Neural crest cell (in vitro differentiated cells): Measurements from ENCODE around the gene LRRC8B. TPM values are rescaled to one million over a fixed set of nuclear protein-coding genes. Genes with fewer than 3 reads are reported as not detected.

Experiments
- DNase-seq: peaks from one replicate; pipeline ENCODE4 v3.0.0; 2021; ENCODE audit warnings: low read depth, mixed read lengths, low spot score
- H3K27ac Mint-ChIP-seq: one replicate; pipeline ENCODE4 v1.8.0; 2021; ENCODE audit warnings: mild to moderate bottlenecking, mixed read lengths; ENCODE audit not compliant: unreplicated experiment
- H3K27me3 Mint-ChIP-seq: 2 replicates; pipeline ENCODE4 v1.8.0; 2021; ENCODE audit warnings: low read depth, mild to moderate bottlenecking, mixed read lengths
- H3K36me3 Mint-ChIP-seq: 2 replicates; pipeline ENCODE4 v1.8.0; 2021; ENCODE audit warnings: low read depth, mild to moderate bottlenecking, mixed read lengths
- H3K4me1 Mint-ChIP-seq: 2 replicates; pipeline ENCODE4 v1.8.0; 2021; ENCODE audit warnings: mixed read lengths
- H3K4me3 Mint-ChIP-seq: one replicate; pipeline ENCODE4 v1.8.0; 2021; ENCODE audit warnings: mild to moderate bottlenecking, mixed read lengths
- H3K9me3 Mint-ChIP-seq: 2 replicates; pipeline ENCODE4 v1.8.0; 2021; ENCODE audit warnings: mixed read lengths
- total RNA-seq: library from RNA; stranded (reverse); gene quantifications from 2 replicates; pipeline ENCODE4 v1.2.1, GENCODE V29; 2021
- TF ChIP-seq, protein P1 (sequence below): fragments of 200-600 bp; sonication (generic); conservative IDR thresholded peaks from 2 replicates; pipeline ENCODE4 v1.5.0; 2021; ENCODE audit warnings: antibody characterized with exemption, mild to moderate bottlenecking

Gene LRRC8B
- total RNA-seq, 1 donor from 2014 or later = 21.7 TPM

DNA sequence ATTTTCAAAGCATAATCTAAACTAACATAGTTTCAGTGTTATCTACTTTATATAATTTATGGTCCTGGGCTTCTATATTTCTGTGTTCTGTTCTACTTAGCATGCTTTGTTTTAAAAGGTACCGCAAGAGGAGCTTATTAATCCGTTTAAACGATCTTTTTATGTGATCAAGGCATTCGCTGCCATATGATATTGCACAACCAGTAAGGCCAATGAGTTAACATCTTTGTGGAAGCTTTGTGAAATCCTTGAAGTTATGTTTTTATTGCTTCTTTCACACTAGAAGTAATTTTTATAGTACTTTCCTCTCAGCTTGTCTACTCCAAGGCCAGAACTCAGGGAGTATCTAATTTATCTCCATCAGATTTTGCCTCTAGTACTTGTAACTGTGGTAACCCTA lies 117.2 kb downstream of the LRRC8B start:
- H3K27me3 Mint-ChIP-seq = no peaks in the 10 kb centered on the region
- H3K4me3 Mint-ChIP-seq = no peak overlapping the region
- H3K27ac Mint-ChIP-seq = no peak overlapping the region
- H3K9me3 Mint-ChIP-seq = peaks cover 6% of the 10 kb centered on the region
- DNase-seq = no peak
- no peaks in the 10 kb centered on the region for H3K4me1 Mint-ChIP-seq
- TF ChIP-seq, protein P1, sequence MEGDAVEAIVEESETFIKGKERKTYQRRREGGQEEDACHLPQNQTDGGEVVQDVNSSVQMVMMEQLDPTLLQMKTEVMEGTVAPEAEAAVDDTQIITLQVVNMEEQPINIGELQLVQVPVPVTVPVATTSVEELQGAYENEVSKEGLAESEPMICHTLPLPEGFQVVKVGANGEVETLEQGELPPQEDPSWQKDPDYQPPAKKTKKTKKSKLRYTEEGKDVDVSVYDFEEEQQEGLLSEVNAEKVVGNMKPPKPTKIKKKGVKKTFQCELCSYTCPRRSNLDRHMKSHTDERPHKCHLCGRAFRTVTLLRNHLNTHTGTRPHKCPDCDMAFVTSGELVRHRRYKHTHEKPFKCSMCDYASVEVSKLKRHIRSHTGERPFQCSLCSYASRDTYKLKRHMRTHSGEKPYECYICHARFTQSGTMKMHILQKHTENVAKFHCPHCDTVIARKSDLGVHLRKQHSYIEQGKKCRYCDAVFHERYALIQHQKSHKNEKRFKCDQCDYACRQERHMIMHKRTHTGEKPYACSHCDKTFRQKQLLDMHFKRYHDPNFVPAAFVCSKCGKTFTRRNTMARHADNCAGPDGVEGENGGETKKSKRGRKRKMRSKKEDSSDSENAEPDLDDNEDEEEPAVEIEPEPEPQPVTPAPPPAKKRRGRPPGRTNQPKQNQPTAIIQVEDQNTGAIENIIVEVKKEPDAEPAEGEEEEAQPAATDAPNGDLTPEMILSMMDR = no peak
- peaks cover 7% of the 10 kb centered on the region for H3K36me3 Mint-ChIP-seq

DNA sequence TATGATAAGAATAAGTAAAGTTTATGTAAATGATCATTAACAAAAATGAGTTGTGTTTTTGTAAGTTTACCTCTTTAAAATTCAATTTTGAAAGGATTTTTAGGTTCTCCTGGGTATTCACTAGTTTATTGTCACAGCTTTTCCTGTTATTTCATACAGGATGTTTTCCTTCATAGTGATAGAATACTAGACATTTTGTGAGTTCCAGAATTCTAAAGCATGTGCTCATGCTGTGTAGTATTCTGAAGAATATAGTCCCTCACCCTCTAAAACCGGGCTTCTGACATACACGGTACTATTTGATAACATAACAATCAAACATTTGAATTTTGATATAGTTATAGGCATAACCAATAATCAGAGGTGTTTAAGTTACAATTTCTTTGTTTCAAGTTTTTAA lies 118.9 kb downstream of the LRRC8B start:
- TF ChIP-seq, protein P1 = no peak
- peaks cover 9% of the 10 kb centered on the region for H3K9me3 Mint-ChIP-seq
- H3K27me3 Mint-ChIP-seq = no peaks in the 10 kb centered on the region
- no peak overlapping the region for H3K4me3 Mint-ChIP-seq
- no peaks in the 10 kb centered on the region for H3K4me1 Mint-ChIP-seq
- peaks cover 10% of the 10 kb centered on the region for H3K36me3 Mint-ChIP-seq
- no peak overlapping the region for H3K27ac Mint-ChIP-seq
- DNase-seq = no peak

DNA sequence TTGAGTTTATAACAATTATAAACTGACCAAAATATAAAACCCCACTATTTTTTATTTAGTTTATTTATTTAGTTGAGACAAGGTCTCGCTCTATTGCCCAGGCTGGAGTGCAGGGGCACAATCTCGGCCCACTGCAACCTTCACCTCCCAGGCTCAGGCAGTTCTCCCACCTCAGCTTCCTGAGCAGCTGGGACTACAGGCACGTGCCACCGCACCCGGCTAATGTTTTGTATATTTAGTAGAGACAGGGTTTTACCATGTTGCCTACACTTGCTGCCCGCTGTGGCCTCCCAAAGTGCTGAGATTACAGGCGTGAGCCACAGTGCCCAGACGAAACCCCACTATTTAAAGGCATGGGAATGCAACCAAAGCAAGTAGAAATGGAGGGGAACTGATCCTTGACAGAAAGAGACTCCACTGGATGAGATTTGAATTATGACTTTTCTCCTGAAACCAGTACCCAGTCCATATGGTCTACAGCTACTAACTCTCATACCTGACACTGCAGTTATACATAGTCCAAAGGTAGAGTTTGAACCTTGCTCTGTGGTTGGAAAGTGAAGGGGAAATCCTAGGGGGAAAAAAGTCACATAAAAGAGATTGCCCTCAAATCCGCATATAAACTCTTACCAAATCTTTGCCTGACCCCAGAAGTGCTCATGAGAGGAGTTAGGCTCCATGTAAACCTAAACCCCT lies 119.6 kb downstream of the LRRC8B start:
- H3K9me3 Mint-ChIP-seq = peaks cover 9% of the 10 kb centered on the region
- no peak overlapping the region for H3K4me3 Mint-ChIP-seq
- no peak overlapping the region for H3K27ac Mint-ChIP-seq
- H3K36me3 Mint-ChIP-seq = peaks cover 10% of the 10 kb centered on the region
- no peaks in the 10 kb centered on the region for H3K4me1 Mint-ChIP-seq
- TF ChIP-seq, protein P1 = no peak
- DNase-seq = no peak
- H3K27me3 Mint-ChIP-seq = no peaks in the 10 kb centered on the region

DNA sequence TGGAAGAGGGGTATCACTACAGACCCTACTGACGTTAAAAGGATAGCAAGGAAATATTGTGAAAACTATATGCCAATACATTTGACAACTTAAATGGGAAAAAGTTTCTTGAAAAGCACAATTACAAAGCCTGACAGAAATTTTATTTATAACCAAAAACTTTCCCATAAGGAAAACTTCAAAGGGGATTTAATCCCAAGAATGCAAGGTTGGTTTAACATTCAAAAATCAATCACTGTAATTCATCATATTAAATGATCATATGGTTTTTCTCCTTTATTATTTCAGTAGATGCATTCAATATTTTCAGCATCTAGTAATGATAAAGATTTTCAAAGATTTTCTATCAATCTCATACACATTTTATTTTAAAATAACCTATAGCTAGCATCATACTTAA lies 121.6 kb downstream of the LRRC8B start:
- H3K4me3 Mint-ChIP-seq = no peak overlapping the region
- TF ChIP-seq, protein P1 = no peak
- H3K27me3 Mint-ChIP-seq = no peaks in the 10 kb centered on the region
- no peak overlapping the region for H3K27ac Mint-ChIP-seq
- H3K9me3 Mint-ChIP-seq = peaks cover 9% of the 10 kb centered on the region
- no peaks in the 10 kb centered on the region for H3K4me1 Mint-ChIP-seq
- no peak for DNase-seq
- H3K36me3 Mint-ChIP-seq = peaks cover 10% of the 10 kb centered on the region

Other genes starting within 250 kb of the LRRC8B start
- not detected in 2 replicates for gene GBP6, start 160.8 kb upstream of the LRRC8B start, total RNA-seq
- gene LRRC8C, start 108.3 kb downstream of the LRRC8B start, total RNA-seq = 4.5 and 4.6 TPM in 2 replicates